Heart right ventricle (tissue), 16 donors: ENCODE data around the gene RNF180. TPM values are rescaled to one million over a fixed set of nuclear protein-coding genes. Genes with fewer than 3 reads are reported as not detected.

ENCODE experiments used
- ATAC-seq, 8 donors: fragments of 200-7000 bp; cut with Tn5 transposase; one replicate each; pipeline ENCODE4 v1.9.1; 2020; ENCODE audit warnings: mild to moderate bottlenecking in 8 of 8, moderate library complexity in 8 of 8, moderate number of reproducible peaks in 1 of 8
- DNase-seq, 2 donors: peaks; one replicate each; pipeline ENCODE4 v3.0.0-alpha.2; 2020
- H3K27ac ChIP-seq, 10 donors: fragments of 200-600 bp; sonication (generic) in 2 of 10; one replicate each; pipeline versions ENCODE4 v1.5.0 to v1.8.0; 2020 to 2022; ENCODE audit warnings: mild to moderate bottlenecking in 3 of 10
- H3K27me3 ChIP-seq, 7 donors: fragments of 200-600 bp; one replicate each; pipeline ENCODE4 v1.8.0; 2021 to 2022; ENCODE audit warnings: mild to moderate bottlenecking in 2 of 7
- H3K36me3 ChIP-seq, 9 donors: fragments of 200-600 bp; sonication (generic) in 1 of 9; one replicate each; pipeline versions ENCODE4 v1.5.0 to v1.8.0; 2020 to 2022; ENCODE audit warnings: mild to moderate bottlenecking in 2 of 9
- H3K4me1 ChIP-seq, 9 donors: fragments of 200-600 bp; sonication (generic) in 1 of 9; one replicate each; pipeline versions ENCODE4 v1.5.0 to v1.8.0; 2020 to 2022; ENCODE audit warnings: mild to moderate bottlenecking in 4 of 9
- H3K4me3 ChIP-seq, 10 donors: fragments of 200-600 bp; sonication (generic) in 2 of 10; one replicate each; pipeline versions ENCODE4 v1.5.0 to v1.8.0; 2020 to 2022; ENCODE audit warnings: mild to moderate bottlenecking in 7 of 10, moderate library complexity in 2 of 10
- H3K9me3 ChIP-seq, 11 donors: fragments of 200-600 bp in 10 of 11; sonication (generic) in 2 of 11; one replicate each; pipeline versions ENCODE4 v1.5.0 to v1.8.0; 2013 to 2022; ENCODE audit warnings: mild to moderate bottlenecking in 2 of 11, control low read depth in 1 of 11, moderate library complexity in 1 of 11
- CTCF ChIP-seq, 9 donors: fragments of 200-600 bp; sonication (generic) in 2 of 9; IDR thresholded peaks; one replicate each; pipeline versions ENCODE4 v1.5.0 to v1.8.0; 2021 to 2022; ENCODE audit warnings: antibody characterized with exemption in 9 of 9, mild to moderate bottlenecking in 5 of 9, moderate library complexity in 1 of 9
- WGBS, 2 donors: extraction: QIAGEN DNeasy Blood & Tissue Kit; methylation state at CpG; one replicate each; pipeline ENCODE4 v1.1.7; 2013; ENCODE audit warnings: inconsistent platforms in 1 of 2; 5-methylcytosine and 5-hydroxymethylcytosine counted together
- intact Hi-C, 10 donors: fragments of 100-400 bp; cut with DNase I; formaldehyde crosslinking; loops; one replicate each; pipeline versions ENCODE4 v1.11.1 to v1.14.2; 2022
- polyA plus RNA-seq, 2 donors: library from polyadenylated mRNA; stranded (reverse); fragments of 200-250 nt; gene quantifications; one replicate each; pipeline ENCODE4 v1.2.3, GENCODE V29; 2013
- total RNA-seq, 10 donors: library from RNA; stranded (reverse); fragmentation: NEBNext Ultra II Directional in 3 of 10; extraction: Animal tissue kit (Norgen Biotek cat#: 25700) in 3 of 10; gene quantifications; one replicate each; pipeline versions ENCODE4 v1.2.1 to v1.2.4, GENCODE V29; 2021 to 2023
- donor health status: Arrhythmogenic right ventricular cardiomyopathy.
- donor health status: ischemic (EF 13 %, LVEDD 7.1; RV severe dilation, severe dysfunction).
- donor health status: healthy with polysubstance abuse.
- donor health status: DM: no; HTN: yes; CAD: no.
- donor health status: DM: no; HTN: no; CAD: no.
- donor health status: ischemic (EF 25% LVEDD 6.9; RV normal size, moderate dysfunction).
- donor health status: ischemic (EF 25% LVEDD 5.7; RV mildly dilated, moderate dysfunction).
- donor health status: healthy.
- donor health status: DM: yes; HTN: yes; CAD: no.
- donor health status: Ischemic cardiomyopathy.
- donor health status: ischemic (EF 35%, LVEDD 5.7; RV mildly dilated, moderate dysfunction).
- donor health status: nonischemic (EF 11% LVEDD 7.7; RV severe dilation, severe dysfunction).
- donor health status: DM: yes; HTN: yes; CAD: no.
- donor health status: PGD.
- donor health status: ischemic (EF 29% LVEDD 5.4; RV normal size, mild dysfunction).
- donor health status: nonischemic (EF 23%, LVEDD 6.1; RV moderate dilation, normal function).

Gene RNF180
- total and polyA plus RNA-seq, 12 donors = 1.0 to 20.6 (median 13.7) TPM

DNA sequence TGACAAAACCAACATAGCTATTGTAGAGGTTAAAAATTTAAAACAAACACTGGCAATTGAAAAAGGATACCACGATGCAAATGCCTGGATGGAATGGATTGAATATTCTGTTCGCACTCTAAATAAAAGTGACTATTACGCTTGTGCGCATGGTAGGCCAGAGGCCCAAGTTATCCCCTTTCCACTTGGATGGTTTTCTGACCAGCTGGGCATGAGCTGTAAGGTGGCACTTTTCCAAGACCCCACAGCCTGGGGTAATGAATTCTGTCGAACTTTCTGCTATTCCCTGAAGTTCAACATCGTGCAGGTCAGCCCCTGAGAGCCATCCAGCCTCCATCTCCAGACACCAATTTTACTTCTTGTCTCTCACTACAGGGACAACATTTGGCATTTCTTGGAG is 5.4 kb upstream of the RNF180 start:
- no peak for TF ChIP-seq CTCF (IDR thresholded peaks at IDR 0.05)
- Histone ChIP-seq H3K9me3 (no peaks in the 10 kb centered on the region), H3K27me3 (peaks cover 0 to 19% (median 0%) of the 10 kb centered on the region in 7 donors), H3K4me1 (peaks cover 0 to 17% (median 7%) of the 10 kb centered on the region in 9 donors), H3K27ac (no peak overlapping the region), H3K36me3 (no peaks in the 10 kb centered on the region), H3K4me3 (no peak overlapping the region)
- WGBS, 2 donors = 94% methylated on average over 6 of the region's 6 CpGs
- intact Hi-C loops = loop anchor here in 2 of 10 donors (5.0 kb wide), 2 partner anchors 47 to 1402 kb away; partner anchors contain the start of genes CENPK (in 1 of the 2) and PPWD1 (in 1 of the 2)
- ATAC-seq = no peak
- DNase-seq = no peak

GRCh38 chr5:64161420-64161819 is 4.2 kb upstream of the RNF180 start:
- Histone ChIP-seq H3K27ac (no peak overlapping the region), H3K9me3 (no peaks in the 10 kb centered on the region), H3K27me3 (peaks cover 0 to 31% (median 0%) of the 10 kb centered on the region in 7 donors), H3K36me3 (no peaks in the 10 kb centered on the region), H3K4me1 (peaks cover 0 to 19% (median 8%) of the 10 kb centered on the region in 9 donors), H3K4me3 (no peak overlapping the region)
- no peak for TF ChIP-seq CTCF (IDR thresholded peaks at IDR 0.05)
- ATAC-seq = no peak
- DNase-seq = no peak
- intact Hi-C loops = loop anchor here in 2 of 10 donors (5.0 kb wide), 2 partner anchors 46 to 1401 kb away; partner anchors contain the start of genes CENPK (in 1 of the 2) and PPWD1 (in 1 of the 2)
- 79 to 86% methylated on average over 3 of the region's 3 CpGs for WGBS, 2 donors

DNA sequence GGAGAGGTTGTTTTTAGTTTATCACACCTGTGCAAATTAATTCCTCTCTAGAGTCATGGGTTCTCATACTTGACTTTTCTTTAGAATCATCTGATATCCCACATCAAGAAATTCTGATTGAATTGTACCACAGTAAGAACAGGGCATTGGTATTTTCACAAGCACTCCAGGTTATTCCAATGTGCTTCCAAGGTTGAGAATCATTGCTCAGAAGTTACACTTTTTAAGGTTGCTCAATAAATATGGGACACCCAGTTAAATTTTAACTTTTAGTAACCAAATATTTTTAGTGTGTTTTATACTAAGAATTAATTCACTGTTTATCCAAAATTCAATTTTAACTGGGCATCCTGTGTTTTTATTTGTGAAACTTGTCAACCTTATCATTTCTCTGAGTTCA is 2.5 kb upstream of the RNF180 start:
- intact Hi-C loops = loop anchor here in 2 of 10 donors (5.0 kb wide), 2 partner anchors 44 to 1399 kb away; partner anchors contain the start of genes CENPK (in 1 of the 2) and PPWD1 (in 1 of the 2)
- DNase-seq = no peak

GRCh38 chr5:64163746-64164145 is 1.9 kb upstream of the RNF180 start:
- no peak overlapping the region for H3K4me3 ChIP-seq
- no peak for TF ChIP-seq CTCF (IDR thresholded peaks at IDR 0.05)
- peaks cover 0 to 42% (median 16%) of the 10 kb centered on the region in 9 donors for H3K4me1 ChIP-seq
- peaks cover 0 to 40% (median 0%) of the 10 kb centered on the region in 7 donors for H3K27me3 ChIP-seq
- WGBS, 2 donors = 87 to 95% methylated on average over 4 of the region's 4 CpGs
- ATAC-seq (no peak), DNase-seq (no peak)
- no peaks in the 10 kb centered on the region for H3K36me3 ChIP-seq
- intact Hi-C loops = loop anchor here in 2 of 10 donors (5.0 kb wide), 2 partner anchors 44 to 1399 kb away; partner anchors contain the start of genes CENPK (in 1 of the 2) and PPWD1 (in 1 of the 2)
- peak overlapping the region in 2 of 10 donors; percentile 91 to 92 for H3K27ac ChIP-seq
- no peaks in the 10 kb centered on the region for H3K9me3 ChIP-seq

More for the DNA sequence above, 2.5 kb upstream of the RNF180 start:
- no peak overlapping the region for H3K4me3 ChIP-seq
- H3K27me3 ChIP-seq = peaks cover 0 to 40% (median 0%) of the 10 kb centered on the region in 7 donors
- no peaks in the 10 kb centered on the region for H3K36me3 ChIP-seq
- ATAC-seq = no peak
- H3K4me1 ChIP-seq = peaks cover 0 to 36% (median 12%) of the 10 kb centered on the region in 9 donors
- no peaks in the 10 kb centered on the region for H3K9me3 ChIP-seq
- H3K27ac ChIP-seq = no peak overlapping the region
- no peak for TF ChIP-seq CTCF (IDR thresholded peaks at IDR 0.05)
